SU-DHL-6 (cell line): Measurements from ENCODE around the gene DENR.

Source experiments
- CTCF ChIP-seq: fragments of 200-600 bp; sonication (generic); IDR thresholded peaks from one replicate; pipeline ENCODE4 v1.5.1; 2017; ENCODE audit warnings: antibody characterized with exemption, mild to moderate bottlenecking, low read length, moderate library complexity; ENCODE audit not compliant: insufficient read depth, poor library complexity, severe bottlenecking
- EZH2phosphoT487 ChIP-seq: fragments of 200-600 bp; sonication (generic), shearing (Covaris generic); conservative IDR thresholded peaks from 2 replicates; pipeline ENCODE4 v1.6.1; 2018; ENCODE audit warnings: mild to moderate bottlenecking, antibody characterized with exemption, low read length, moderate library complexity, mixed read lengths

- TF ChIP-seq CTCF (no peak), EZH2phosphoT487 (no peak)
These were observed 22.9 kb upstream of the DENR start for GRCh38 chr12:122729583-122730214.
